OCI-LY3 (cell line): ENCODE measurements around the gene NPTX1.

Experiments
- EZH2phosphoT487 ChIP-seq: fragments of 200-600 bp; shearing (Covaris generic); IDR thresholded peaks from 2 replicates; pipeline ENCODE4 v1.6.1; 2018; ENCODE audit warnings: antibody characterized with exemption, mixed run types, low read depth
- TF ChIP-seq, protein P1 (sequence below): fragments of 200-600, 300-600 bp; sonication (generic); IDR thresholded peaks from 2 replicates; pipeline ENCODE4 v1.5.1; 2014; ENCODE audit warnings: antibody characterized with exemption, low read length, low read depth

DNA sequence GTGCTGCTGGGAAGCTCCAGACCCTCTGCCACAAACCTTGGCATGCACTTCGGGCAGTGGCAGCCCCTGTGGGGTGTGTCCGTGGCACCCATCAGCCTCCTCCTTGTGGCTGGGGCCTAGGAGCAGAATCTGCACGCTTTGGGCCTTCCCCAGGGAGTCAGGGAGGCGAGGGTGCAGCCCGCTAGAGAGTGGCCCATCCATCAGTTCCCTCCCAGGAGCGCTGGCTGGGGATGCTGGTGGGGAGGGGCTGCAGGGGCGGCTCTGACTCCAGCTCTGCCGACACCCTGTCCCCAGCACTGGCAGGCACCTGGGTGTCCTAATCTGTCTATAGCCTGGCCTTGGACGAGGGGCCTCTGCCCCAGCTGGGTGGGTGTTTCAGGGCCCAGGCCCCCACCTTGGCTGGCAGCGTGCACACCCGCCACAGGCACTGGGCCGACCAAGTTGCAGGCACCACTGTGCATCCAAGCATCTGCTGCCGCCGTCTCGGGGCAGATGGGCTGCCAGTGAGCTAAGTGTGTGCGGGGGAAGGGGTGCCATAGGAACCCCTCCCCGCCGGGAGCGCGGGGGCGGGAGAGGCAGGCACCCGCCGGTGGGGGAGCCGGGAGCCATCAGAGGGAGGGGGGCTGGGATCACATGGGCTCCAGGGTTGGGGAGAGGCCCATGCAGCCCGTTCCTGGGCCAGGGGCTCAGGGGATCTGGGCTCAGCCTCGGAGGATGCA lies 31.2 kb downstream of the NPTX1 start:
- TF ChIP-seq, protein P1, sequence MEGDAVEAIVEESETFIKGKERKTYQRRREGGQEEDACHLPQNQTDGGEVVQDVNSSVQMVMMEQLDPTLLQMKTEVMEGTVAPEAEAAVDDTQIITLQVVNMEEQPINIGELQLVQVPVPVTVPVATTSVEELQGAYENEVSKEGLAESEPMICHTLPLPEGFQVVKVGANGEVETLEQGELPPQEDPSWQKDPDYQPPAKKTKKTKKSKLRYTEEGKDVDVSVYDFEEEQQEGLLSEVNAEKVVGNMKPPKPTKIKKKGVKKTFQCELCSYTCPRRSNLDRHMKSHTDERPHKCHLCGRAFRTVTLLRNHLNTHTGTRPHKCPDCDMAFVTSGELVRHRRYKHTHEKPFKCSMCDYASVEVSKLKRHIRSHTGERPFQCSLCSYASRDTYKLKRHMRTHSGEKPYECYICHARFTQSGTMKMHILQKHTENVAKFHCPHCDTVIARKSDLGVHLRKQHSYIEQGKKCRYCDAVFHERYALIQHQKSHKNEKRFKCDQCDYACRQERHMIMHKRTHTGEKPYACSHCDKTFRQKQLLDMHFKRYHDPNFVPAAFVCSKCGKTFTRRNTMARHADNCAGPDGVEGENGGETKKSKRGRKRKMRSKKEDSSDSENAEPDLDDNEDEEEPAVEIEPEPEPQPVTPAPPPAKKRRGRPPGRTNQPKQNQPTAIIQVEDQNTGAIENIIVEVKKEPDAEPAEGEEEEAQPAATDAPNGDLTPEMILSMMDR, result no peak
- TF ChIP-seq EZH2phosphoT487, result no peak
